Neutrophil (primary cell): ENCODE results near the gene CDHR5.

Experiments used
- H3K27ac ChIP-seq: fragments of 200-600 bp; sonication (generic); 2 replicates; pipeline ENCODE4 v1.5.1; 2016; ENCODE audit warnings: mild to moderate bottlenecking, moderate library complexity
- H3K27me3 ChIP-seq: fragments of 200-600 bp; sonication (generic); 2 replicates; pipeline ENCODE4 v1.6.0; 2016; ENCODE audit warnings: mild to moderate bottlenecking
- H3K36me3 ChIP-seq: fragments of 200-600 bp; sonication (generic); 2 replicates; pipeline ENCODE4 v1.5.1; 2017
- H3K4me1 ChIP-seq, 2 experiments: fragments of 200-600 bp in 1 of 2; sonication (generic) in 1 of 2; 1 replicate in 1 of 2; 2 replicates in 1 of 2; pipeline versions ENCODE4 v1.5.1 to v1.6.1; 2013 to 2016; ENCODE audit warnings: low read depth in 1 of 2, low read length in 1 of 2, mild to moderate bottlenecking in 1 of 2, moderate library complexity in 1 of 2; ENCODE audit not compliant: control insufficient read depth in 1 of 2, insufficient read depth in 1 of 2
- H3K4me3 ChIP-seq, 2 experiments: fragments of 200-600 bp in 1 of 2; sonication (generic) in 1 of 2; 1 replicate in 1 of 2; 2 replicates in 1 of 2; pipeline ENCODE4 v1.5.1; 2013 to 2016; ENCODE audit warnings: low read depth in 1 of 2, low read length in 1 of 2, mild to moderate bottlenecking in 1 of 2, moderate library complexity in 1 of 2
- H3K9me3 ChIP-seq: fragments of 200-600 bp; sonication (generic); 2 replicates; pipeline ENCODE4 v1.5.1; 2016
- CTCF ChIP-seq: fragments of 200-600 bp; sonication (generic); IDR thresholded peaks from 2 replicates; pipeline ENCODE4 v1.5.1; 2016; ENCODE audit warnings: antibody characterized with exemption

CDHR5 gene

GRCh38 chr11:607971-608659 lies 16.6 kb downstream of the CDHR5 start:
- no peak overlapping the region for H3K4me3 ChIP-seq
- no peaks in the 10 kb centered on the region for H3K27me3 ChIP-seq
- H3K9me3 ChIP-seq, result no peaks in the 10 kb centered on the region
- H3K4me1 ChIP-seq, result no peaks in the 10 kb centered on the region
- H3K27ac ChIP-seq, result no peak overlapping the region
- no peak for TF ChIP-seq CTCF
- peaks cover 98% of the 10 kb centered on the region for H3K36me3 ChIP-seq

- no peaks in the 10 kb centered on the region for H3K4me1 ChIP-seq
- peaks cover 98% of the 10 kb centered on the region for H3K36me3 ChIP-seq
- H3K27ac ChIP-seq, result no peak overlapping the region
- no peak overlapping the region for H3K4me3 ChIP-seq
- no peaks in the 10 kb centered on the region for H3K27me3 ChIP-seq
- no peaks in the 10 kb centered on the region for H3K9me3 ChIP-seq
- no peak for TF ChIP-seq CTCF
These were observed 17.6 kb downstream of the CDHR5 start for GRCh38 chr11:607020-607780.

- H3K36me3 ChIP-seq, result peaks cover 98% of the 10 kb centered on the region
- no peaks in the 10 kb centered on the region for H3K9me3 ChIP-seq
- H3K4me1 ChIP-seq, result no peaks in the 10 kb centered on the region
- H3K27ac ChIP-seq, result no peak overlapping the region
- H3K4me3 ChIP-seq, result no peak overlapping the region
- no peaks in the 10 kb centered on the region for H3K27me3 ChIP-seq
- no peak for TF ChIP-seq CTCF
These were observed 18.5 kb downstream of the CDHR5 start for GRCh38 chr11:606245-606644.

GRCh38 chr11:605286-606129 lies 19.2 kb downstream of the CDHR5 start:
- H3K4me3 ChIP-seq, result no peak overlapping the region
- no peak for TF ChIP-seq CTCF
- no peak overlapping the region for H3K27ac ChIP-seq
- no peaks in the 10 kb centered on the region for H3K27me3 ChIP-seq
- peaks cover 98% of the 10 kb centered on the region for H3K36me3 ChIP-seq
- no peaks in the 10 kb centered on the region for H3K9me3 ChIP-seq
- no peaks in the 10 kb centered on the region for H3K4me1 ChIP-seq

- H3K4me1 ChIP-seq, result no peaks in the 10 kb centered on the region
- no peak for TF ChIP-seq CTCF
- no peaks in the 10 kb centered on the region for H3K27me3 ChIP-seq
- no peak overlapping the region for H3K4me3 ChIP-seq
- no peaks in the 10 kb centered on the region for H3K9me3 ChIP-seq
- H3K36me3 ChIP-seq, result peaks cover 95% of the 10 kb centered on the region
- no peak overlapping the region for H3K27ac ChIP-seq
These were observed 21.6 kb downstream of the CDHR5 start for GRCh38 chr11:603154-603553.
